Transverse colon (tissue), 4 donors: ENCODE measurements around the gene OR10A5.
"Not testable (repeated sequence)": the region's sequence is repeated elsewhere in the genome, so short reads cannot be mapped to it uniquely, and the experiment has no call there.

Experiments
- POLR2A ChIP-seq: fragments of 450-650 bp; IDR thresholded peaks from one replicate; pipeline ENCODE4 v1.6.1; 2016; ENCODE audit warnings: antibody characterized with exemption, mild to moderate bottlenecking, moderate library complexity
- POLR2AphosphoS5 ChIP-seq, 3 donors: sonication (generic); formaldehyde crosslinking; IDR thresholded peaks; one replicate each; pipeline ENCODE4 v1.6.1; 2016; ENCODE audit warnings: antibody characterized with exemption in 3 of 3
- TF ChIP-seq, protein P1 (sequence below), 5 experiments: fragments of 200-600 bp in 3 of 5; fragments of 450-650 bp in 2 of 5; sonication (generic) in 3 of 5; IDR thresholded peaks; 1 replicate in 2 of 5; 2 replicates in 3 of 5; pipeline ENCODE4 v1.5.1; 2016 to 2017; ENCODE audit warnings: antibody characterized with exemption in 5 of 5, inconsistent platforms in 3 of 5, mild to moderate bottlenecking in 2 of 5, moderate library complexity in 1 of 5

- not testable (repeated sequence) for TF ChIP-seq POLR2A; POLR2AphosphoS5 (IDR thresholded peaks at IDR 0.05)
- TF ChIP-seq, protein P1, sequence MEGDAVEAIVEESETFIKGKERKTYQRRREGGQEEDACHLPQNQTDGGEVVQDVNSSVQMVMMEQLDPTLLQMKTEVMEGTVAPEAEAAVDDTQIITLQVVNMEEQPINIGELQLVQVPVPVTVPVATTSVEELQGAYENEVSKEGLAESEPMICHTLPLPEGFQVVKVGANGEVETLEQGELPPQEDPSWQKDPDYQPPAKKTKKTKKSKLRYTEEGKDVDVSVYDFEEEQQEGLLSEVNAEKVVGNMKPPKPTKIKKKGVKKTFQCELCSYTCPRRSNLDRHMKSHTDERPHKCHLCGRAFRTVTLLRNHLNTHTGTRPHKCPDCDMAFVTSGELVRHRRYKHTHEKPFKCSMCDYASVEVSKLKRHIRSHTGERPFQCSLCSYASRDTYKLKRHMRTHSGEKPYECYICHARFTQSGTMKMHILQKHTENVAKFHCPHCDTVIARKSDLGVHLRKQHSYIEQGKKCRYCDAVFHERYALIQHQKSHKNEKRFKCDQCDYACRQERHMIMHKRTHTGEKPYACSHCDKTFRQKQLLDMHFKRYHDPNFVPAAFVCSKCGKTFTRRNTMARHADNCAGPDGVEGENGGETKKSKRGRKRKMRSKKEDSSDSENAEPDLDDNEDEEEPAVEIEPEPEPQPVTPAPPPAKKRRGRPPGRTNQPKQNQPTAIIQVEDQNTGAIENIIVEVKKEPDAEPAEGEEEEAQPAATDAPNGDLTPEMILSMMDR (IDR thresholded peaks at IDR 0.05): not testable (repeated sequence)
These were observed 44.4 kb upstream of the OR10A5 start for GRCh38 chr11:6801075-6801474.
